Lung (tissue), 12 donors: ENCODE data around the gene COL25A1. TPM values are rescaled to one million over a fixed set of nuclear protein-coding genes. Genes with fewer than 3 reads are reported as not detected.

Source experiments
- ATAC-seq: fragments of 200-7000 bp; cut with Tn5 transposase; one replicate; pipeline ENCODE4 v1.9.1; 2020; ENCODE audit warnings: moderate number of reproducible peaks; ENCODE audit not compliant: insufficient read depth, low FRiP score
- DNase-seq, 3 donors: peaks; one replicate each; pipeline ENCODE4 v3.0.0-alpha.2; 2013 to 2017
- H3K27ac ChIP-seq, 2 donors: one replicate each; pipeline ENCODE4 v1.5.1; 2013; ENCODE audit warnings: mild to moderate bottlenecking in 2 of 2, moderate library complexity in 2 of 2, control low read depth in 1 of 2, inconsistent platforms in 1 of 2, low read depth in 1 of 2, low read length in 1 of 2
- H3K27me3 ChIP-seq, 3 donors: one replicate each; pipeline ENCODE4 v1.5.1; 2013; ENCODE audit warnings: low read length in 2 of 3; ENCODE audit not compliant: control insufficient read depth in 3 of 3, insufficient read depth in 3 of 3
- H3K36me3 ChIP-seq, 4 donors: one replicate each; pipeline ENCODE4 v1.5.1; 2013; ENCODE audit warnings: low read length in 4 of 4, mild to moderate bottlenecking in 1 of 4, moderate library complexity in 1 of 4; ENCODE audit not compliant: control insufficient read depth in 4 of 4, insufficient read depth in 4 of 4
- H3K4me1 ChIP-seq, 5 donors: one replicate each; pipeline ENCODE4 v1.5.1; 2013; ENCODE audit warnings: low read length in 5 of 5, mild to moderate bottlenecking in 2 of 5, moderate library complexity in 1 of 5; ENCODE audit not compliant: control insufficient read depth in 5 of 5, insufficient read depth in 5 of 5
- H3K4me3 ChIP-seq: one replicate; pipeline ENCODE4 v1.5.1; 2013; ENCODE audit warnings: mild to moderate bottlenecking, control low read depth, moderate library complexity
- H3K9ac ChIP-seq, 2 donors: one replicate each; pipeline ENCODE4 v1.5.1; 2013; ENCODE audit warnings: low read length in 2 of 2, control low read depth in 1 of 2; ENCODE audit not compliant: insufficient read depth in 1 of 2
- H3K9me3 ChIP-seq, 4 donors: one replicate each; pipeline ENCODE4 v1.5.1; 2013; ENCODE audit warnings: low read length in 3 of 4, mild to moderate bottlenecking in 1 of 4, moderate library complexity in 1 of 4; ENCODE audit not compliant: control insufficient read depth in 4 of 4, insufficient read depth in 3 of 4
- WGBS, 2 donors: extraction: QIAGEN DNeasy Blood & Tissue Kit; methylation state at CpG; one replicate each; pipeline ENCODE4 v1.1.7; 2013; 5-methylcytosine and 5-hydroxymethylcytosine counted together
- polyA plus RNA-seq, 2 donors: library from polyadenylated mRNA; stranded (reverse); fragments of 200-250 nt; gene quantifications; one replicate each; pipeline ENCODE4 v1.2.1, GENCODE V29; 2013
- total RNA-seq, 2 donors: library from RNA; depleted of rRNA in 1 of 2; stranded (reverse); fragments of >200 nt in 1 of 2; gene quantifications; one replicate each; pipeline ENCODE4 v1.2.1, GENCODE V29; 2014 to 2021
- TF ChIP-seq, protein P1 (sequence below): IDR thresholded peaks from 2 replicates; pipeline ENCODE4 v1.5.1; 2012; ENCODE audit warnings: mild to moderate bottlenecking; ENCODE audit errors: control extremely low read depth, extremely low read depth
- donor health status: control.
- donor health status: control.
- donor health status: Bipolar disorder and iron deficiency.
- donor health status: healthy.
- donor health status: DM: yes; HTN: yes; CAD: no.

COL25A1 gene
- total and polyA plus RNA-seq, 4 donors, result 0.06 to 3.5 (median 1.8) TPM

DNA sequence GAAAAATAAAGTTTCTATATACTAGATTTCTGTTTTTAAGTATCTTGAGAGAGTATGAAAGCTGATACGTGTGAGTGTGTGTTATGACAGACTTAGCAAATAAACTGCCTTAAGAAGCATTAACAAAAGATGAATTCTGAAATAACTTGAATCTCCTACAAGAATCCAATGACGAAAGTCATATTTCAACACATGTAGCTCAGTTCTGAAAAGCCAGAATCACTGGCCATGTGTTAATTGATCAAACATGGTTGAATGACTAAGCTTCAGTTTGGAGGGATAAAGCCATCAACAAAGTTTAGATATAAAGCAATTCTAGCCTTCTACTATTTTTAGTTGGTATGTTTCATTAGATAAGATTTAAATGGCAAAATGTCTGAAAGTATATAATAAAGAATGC lies 451.1 kb downstream of the COL25A1 start:
- H3K36me3 ChIP-seq, result no peaks in the 10 kb centered on the region
- no peaks in the 10 kb centered on the region for H3K27me3 ChIP-seq
- ATAC-seq (no peak), DNase-seq (no peak)
- TF ChIP-seq, protein P1, sequence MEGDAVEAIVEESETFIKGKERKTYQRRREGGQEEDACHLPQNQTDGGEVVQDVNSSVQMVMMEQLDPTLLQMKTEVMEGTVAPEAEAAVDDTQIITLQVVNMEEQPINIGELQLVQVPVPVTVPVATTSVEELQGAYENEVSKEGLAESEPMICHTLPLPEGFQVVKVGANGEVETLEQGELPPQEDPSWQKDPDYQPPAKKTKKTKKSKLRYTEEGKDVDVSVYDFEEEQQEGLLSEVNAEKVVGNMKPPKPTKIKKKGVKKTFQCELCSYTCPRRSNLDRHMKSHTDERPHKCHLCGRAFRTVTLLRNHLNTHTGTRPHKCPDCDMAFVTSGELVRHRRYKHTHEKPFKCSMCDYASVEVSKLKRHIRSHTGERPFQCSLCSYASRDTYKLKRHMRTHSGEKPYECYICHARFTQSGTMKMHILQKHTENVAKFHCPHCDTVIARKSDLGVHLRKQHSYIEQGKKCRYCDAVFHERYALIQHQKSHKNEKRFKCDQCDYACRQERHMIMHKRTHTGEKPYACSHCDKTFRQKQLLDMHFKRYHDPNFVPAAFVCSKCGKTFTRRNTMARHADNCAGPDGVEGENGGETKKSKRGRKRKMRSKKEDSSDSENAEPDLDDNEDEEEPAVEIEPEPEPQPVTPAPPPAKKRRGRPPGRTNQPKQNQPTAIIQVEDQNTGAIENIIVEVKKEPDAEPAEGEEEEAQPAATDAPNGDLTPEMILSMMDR, result no peak
- H3K9ac ChIP-seq, result no peak overlapping the region
- WGBS, 2 donors, result 73 to 77% methylated on average over 2 of the region's 2 CpGs
- no peak overlapping the region for H3K4me3 ChIP-seq
- H3K27ac ChIP-seq, result no peak overlapping the region
- peaks cover 0 to 3% (median 0%) of the 10 kb centered on the region in 5 donors for H3K4me1 ChIP-seq
- H3K9me3 ChIP-seq, result no peaks in the 10 kb centered on the region

GRCh38 chr4:108850219-108850649 lies 452.2 kb downstream of the COL25A1 start:
- no peak for DNase-seq
- Histone ChIP-seq H3K27ac (no peak overlapping the region), H3K9ac (no peak overlapping the region), H3K4me1 (peaks cover 0 to 3% (median 0%) of the 10 kb centered on the region in 5 donors), H3K27me3 (no peaks in the 10 kb centered on the region), H3K4me3 (no peak overlapping the region), H3K36me3 (no peaks in the 10 kb centered on the region), H3K9me3 (no peaks in the 10 kb centered on the region)
- ATAC-seq, result no peak
- WGBS, 2 donors, result 81 to 100% methylated on average over 1 of the region's 1 CpG
- TF ChIP-seq, protein P1, result no peak

DNA sequence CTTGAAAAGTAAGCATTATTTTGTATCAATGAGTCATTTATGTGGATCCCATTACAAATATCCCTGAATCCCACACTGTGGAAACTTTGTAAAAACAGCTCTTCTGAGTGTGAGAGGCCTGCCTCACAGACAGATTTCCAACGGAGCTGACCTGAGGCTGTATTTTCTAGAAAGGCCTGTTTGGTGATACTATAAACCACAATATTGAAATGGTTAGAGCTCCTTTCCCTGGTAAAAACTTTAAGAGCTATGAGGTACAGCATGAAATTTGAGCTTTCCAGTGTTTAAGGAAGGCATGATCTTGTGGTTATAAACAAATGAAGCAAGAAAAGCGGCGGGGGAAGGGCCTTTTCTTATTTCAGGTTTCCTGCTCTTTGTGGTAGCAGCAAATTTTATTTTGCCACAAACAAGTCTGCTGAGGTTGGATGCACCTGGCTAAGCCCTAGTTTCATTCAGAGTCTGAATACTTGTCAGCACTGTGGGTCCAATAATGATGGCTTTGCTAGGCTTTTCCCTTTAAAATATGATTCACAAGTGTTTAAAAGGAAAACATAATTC lies 452.8 kb downstream of the COL25A1 start:
- Histone ChIP-seq H3K4me3 (no peak overlapping the region), H3K4me1 (peaks cover 0 to 3% (median 0%) of the 10 kb centered on the region in 5 donors), H3K9me3 (no peaks in the 10 kb centered on the region), H3K36me3 (no peaks in the 10 kb centered on the region), H3K27me3 (no peaks in the 10 kb centered on the region), H3K27ac (no peak overlapping the region), H3K9ac (no peak overlapping the region)
- 18 to 53% methylated on average over 3 of the region's 3 CpGs for WGBS, 2 donors
- ATAC-seq (no peak), DNase-seq (peak in 1 of 3 donors; percentile 57)
- TF ChIP-seq, protein P1, result no peak

GRCh38 chr4:108846568-108846967 lies 455.9 kb downstream of the COL25A1 start:
- no peak overlapping the region for H3K9ac ChIP-seq
- TF ChIP-seq, protein P1, result no peak
- no peak overlapping the region for H3K27ac ChIP-seq
- H3K27me3 ChIP-seq, result no peaks in the 10 kb centered on the region
- DNase-seq (no peak), ATAC-seq (no peak)
- H3K4me1 ChIP-seq, result peaks cover 0 to 3% (median 0%) of the 10 kb centered on the region in 5 donors
- H3K9me3 ChIP-seq, result no peaks in the 10 kb centered on the region
- H3K36me3 ChIP-seq, result no peaks in the 10 kb centered on the region
- WGBS, 2 donors, result 77 to 96% methylated on average over 2 of the region's 2 CpGs
- H3K4me3 ChIP-seq, result no peak overlapping the region
